ENCODE measurements around the gene TOM1L2. TPM values are rescaled to one million over a fixed set of nuclear protein-coding genes. Genes with fewer than 3 reads are reported as not detected.
A peak's percentile ranks its signal among the peaks of the same experiment; 100 is the strongest.

Gene TOM1L2
- total RNA-seq, 1 experiment from 2014 or later, result 24.1 TPM

GRCh38 chr17:17871913-17872312 lies 100.3 kb downstream of the TOM1L2 start:
- ATAC-seq (no peak), DNase-seq (ENCODE audit: low read depth, low spot score) (no peak)
- Histone ChIP-seq H3K36me3 (ENCODE audit: control insufficient read depth in 1 of 2, insufficient read depth in 2 of 2, low read length in 2 of 2) (0 out of 4 replicates have a peak, but pooled peaks cover 0 to 2% of the 10 kb centered on the region in 2 experiments), H3K4me3 (replicated peaks in 1 of 2; ENCODE audit: low read depth in 1 of 2, low read length in 2 of 2) (no peak overlapping the region), H3K9ac (ENCODE audit: low read length) (no peak overlapping the region), H4K20me1 (ENCODE audit: insufficient read depth) (no peaks in the 10 kb centered on the region), H3K27me3 (ENCODE audit: insufficient read depth, low read length) (no peaks in the 10 kb centered on the region), H3K79me2 (ENCODE audit: insufficient read depth, low read length) (no peaks in the 10 kb centered on the region), H2AFZ (ENCODE audit: low read depth, low read length, poor library complexity, severe bottlenecking) (no peak overlapping the region), H3K4me2 (ENCODE audit: low read length) (no peak overlapping the region), H3K4me1 (ENCODE audit: control insufficient read depth in 1 of 2, insufficient read depth in 2 of 2, low read length in 2 of 2) (peaks cover 0 to 13% of the 10 kb centered on the region in 2 experiments; a peak in 1 of 4 replicates), H3K9me3 (ENCODE audit: control insufficient read depth in 1 of 2, insufficient read depth in 1 of 2, low read depth in 1 of 2, low read length in 2 of 2) (no peaks in the 10 kb centered on the region), H3K27ac (ENCODE audit: low read depth, low read length) (no peak overlapping the region), H3K9me2 (ENCODE audit: insufficient read depth) (no peaks in the 10 kb centered on the region)
- no peak for TF ChIP-seq SRF (IDR thresholded peaks at IDR 0.05; ENCODE audit: low read depth)
- no TSS peak for BruUV-seq (replicated peaks)
- ChIA-PET RAD21 (ENCODE audit: low non-redundant PET in 1 of 2, low total read pairs in 2 of 2, uncharacterized antibody in 2 of 2, unreplicated experiment in 2 of 2) (no interaction called here), POLR2A (no interaction called here), CTCF (interaction anchor here (1.0 kb wide), 1 partner anchor 11 kb away, joined by 3 read pairs; no protein-coding TSS in a partner anchor)
- intact Hi-C loops (cut with micrococcal nuclease), result no loop called here

GRCh38 chr17:17870247-17870646 lies 102.0 kb downstream of the TOM1L2 start:
- Histone ChIP-seq H4K20me1 (ENCODE audit: insufficient read depth) (no peaks in the 10 kb centered on the region), H3K4me2 (ENCODE audit: low read length) (no peak overlapping the region), H3K79me2 (ENCODE audit: insufficient read depth, low read length) (no peaks in the 10 kb centered on the region), H3K9me3 (ENCODE audit: control insufficient read depth in 1 of 2, insufficient read depth in 1 of 2, low read depth in 1 of 2, low read length in 2 of 2) (no peaks in the 10 kb centered on the region), H3K9ac (ENCODE audit: low read length) (no peak overlapping the region), H3K4me3 (replicated peaks in 1 of 2; ENCODE audit: low read depth in 1 of 2, low read length in 2 of 2) (no peak overlapping the region), H3K4me1 (ENCODE audit: control insufficient read depth in 1 of 2, insufficient read depth in 2 of 2, low read length in 2 of 2) (peaks cover 0 to 13% of the 10 kb centered on the region in 2 experiments; a peak in 1 of 4 replicates), H2AFZ (ENCODE audit: low read depth, low read length, poor library complexity, severe bottlenecking) (no peak overlapping the region), H3K36me3 (ENCODE audit: control insufficient read depth in 1 of 2, insufficient read depth in 2 of 2, low read length in 2 of 2) (0 out of 4 replicates have a peak, but pooled peaks cover 0 to 2% of the 10 kb centered on the region in 2 experiments), H3K9me2 (ENCODE audit: insufficient read depth) (no peaks in the 10 kb centered on the region), H3K27me3 (ENCODE audit: insufficient read depth, low read length) (no peaks in the 10 kb centered on the region), H3K27ac (ENCODE audit: low read depth, low read length) (no peak overlapping the region)
- TF ChIP-seq EGR1 (IDR thresholded peaks at IDR 0.05; ENCODE audit: low read depth) (no peak), RAD21 (IDR thresholded peaks at IDR 0.05; ENCODE audit: low read depth) (peak; percentile 34; the same call in 1 of the 2 replicates)
- TF ChIP-seq, protein P1, sequence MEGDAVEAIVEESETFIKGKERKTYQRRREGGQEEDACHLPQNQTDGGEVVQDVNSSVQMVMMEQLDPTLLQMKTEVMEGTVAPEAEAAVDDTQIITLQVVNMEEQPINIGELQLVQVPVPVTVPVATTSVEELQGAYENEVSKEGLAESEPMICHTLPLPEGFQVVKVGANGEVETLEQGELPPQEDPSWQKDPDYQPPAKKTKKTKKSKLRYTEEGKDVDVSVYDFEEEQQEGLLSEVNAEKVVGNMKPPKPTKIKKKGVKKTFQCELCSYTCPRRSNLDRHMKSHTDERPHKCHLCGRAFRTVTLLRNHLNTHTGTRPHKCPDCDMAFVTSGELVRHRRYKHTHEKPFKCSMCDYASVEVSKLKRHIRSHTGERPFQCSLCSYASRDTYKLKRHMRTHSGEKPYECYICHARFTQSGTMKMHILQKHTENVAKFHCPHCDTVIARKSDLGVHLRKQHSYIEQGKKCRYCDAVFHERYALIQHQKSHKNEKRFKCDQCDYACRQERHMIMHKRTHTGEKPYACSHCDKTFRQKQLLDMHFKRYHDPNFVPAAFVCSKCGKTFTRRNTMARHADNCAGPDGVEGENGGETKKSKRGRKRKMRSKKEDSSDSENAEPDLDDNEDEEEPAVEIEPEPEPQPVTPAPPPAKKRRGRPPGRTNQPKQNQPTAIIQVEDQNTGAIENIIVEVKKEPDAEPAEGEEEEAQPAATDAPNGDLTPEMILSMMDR (IDR thresholded peaks at IDR 0.05 in 2 of 3, conservative IDR thresholded peaks at IDR 0.05 in 1 of 3; ENCODE audit: borderline replicate concordance in 1 of 3, insufficient read depth in 1 of 3, low read depth in 2 of 3, low read length in 2 of 3), result peak; percentile 11 to 25 (median 24); a peak in 3 of 6 replicates
- ATAC-seq (peak; percentile 74), DNase-seq (ENCODE audit: low read depth, low spot score) (no peak)
- POLR2A ChIA-PET, result no interaction called here
- CTCF ChIA-PET, result interaction anchor here (1.0 to 1.5 kb wide), 2 partner anchors 49 to 164 kb away, joined by 3 to 4 read pairs; no protein-coding TSS in a partner anchor
- intact Hi-C loops (cut with micrococcal nuclease), result no loop called here
- RAD21 ChIA-PET (ENCODE audit: low non-redundant PET in 1 of 2, low total read pairs in 2 of 2, uncharacterized antibody in 2 of 2, unreplicated experiment in 2 of 2), result no interaction called here
- no TSS peak for BruUV-seq (replicated peaks)
